ENCODE data around the gene H2AZ1. TPM values are rescaled to one million over a fixed set of nuclear protein-coding genes. Genes with fewer than 3 reads are reported as not detected.

The H2AZ1 gene
- total RNA-seq, 1 donor from 2014 or later = 122 TPM

GRCh38 chr4:99945718-99946355, 4.2 kb downstream of the H2AZ1 start:
- ATAC-seq (ENCODE audit: low read depth) = peak; percentile 2
- H3K36me3 Mint-ChIP-seq (ENCODE audit: low read depth) = peaks cover 38% of the 10 kb centered on the region
- H3K27me3 Mint-ChIP-seq = no peaks in the 10 kb centered on the region
- ChIA-PET CTCF (interaction anchor here (0.6 to 3.5 kb wide), 2 partner anchors 134 to 1654 kb away, joined by 3 to 31 read pairs; no protein-coding TSS in a partner anchor), POLR2A (interaction anchor here (0.8 to 3.7 kb wide), 9 partner anchors 9 to 857 kb away, joined by 3 to 57 read pairs (median 7); partner anchors contain the start of genes ADH5, DAPP1, LAMTOR3 and TRMT10A)
- no peak for TF ChIP-seq CTCF (IDR thresholded peaks at IDR 0.05)
- H3K9me3 Mint-ChIP-seq = peaks cover 4% of the 10 kb centered on the region
- peak overlapping the region; percentile 98 for H3K4me3 Mint-ChIP-seq
- peaks cover 55% of the 10 kb centered on the region for H3K4me1 Mint-ChIP-seq
- intact Hi-C loops (cut with micrococcal nuclease) = loop anchor here (5.0 kb wide), 4 partner anchors 146 to 1804 kb away; partner anchors contain the start of gene STPG2
- H3K27ac Mint-ChIP-seq = peak overlapping the region; percentile 96
- no peak for DNase-seq

- H3K9me3 Mint-ChIP-seq = peaks cover 4% of the 10 kb centered on the region
- peaks cover 60% of the 10 kb centered on the region for H3K4me1 Mint-ChIP-seq
- peaks cover 44% of the 10 kb centered on the region for H3K36me3 Mint-ChIP-seq (ENCODE audit: low read depth)
- ATAC-seq (ENCODE audit: low read depth) (no peak), DNase-seq (no peak)
- no peak overlapping the region for H3K27ac Mint-ChIP-seq
- no peaks in the 10 kb centered on the region for H3K27me3 Mint-ChIP-seq
- H3K4me3 Mint-ChIP-seq = no peak overlapping the region
- no peak for TF ChIP-seq CTCF (IDR thresholded peaks at IDR 0.05)
- CTCF ChIA-PET = no interaction called here
- intact Hi-C loops (cut with micrococcal nuclease) = loop anchor here (2.0 kb wide), 1 partner anchor 19 kb away; no protein-coding TSS in a partner anchor
- POLR2A ChIA-PET = interaction anchor here (1.0 kb wide), 1 partner anchor 128 kb away, joined by 3 read pairs; the partner anchor contains the start of gene DAPP1
Observed at GRCh38 chr4:99943904-99944437, 6.1 kb downstream of the H2AZ1 start.

GRCh38 chr4:99938243-99938753, 11.8 kb downstream of the H2AZ1 start:
- ATAC-seq (ENCODE audit: low read depth) = no peak
- Mint-ChIP-seq H3K27ac (no peak overlapping the region), H3K27me3 (no peaks in the 10 kb centered on the region), H3K36me3 (ENCODE audit: low read depth) (peaks cover 46% of the 10 kb centered on the region), H3K9me3 (peaks cover 8% of the 10 kb centered on the region), H3K4me1 (peaks cover 21% of the 10 kb centered on the region), H3K4me3 (no peak overlapping the region)
- intact Hi-C loops (cut with micrococcal nuclease) = no loop called here
- POLR2A ChIA-PET = interaction anchor here (0.6 kb wide), 1 partner anchor 99 kb away, joined by 6 read pairs; no protein-coding TSS in a partner anchor
- DNase-seq = no peak
- no peak for TF ChIP-seq CTCF (IDR thresholded peaks at IDR 0.05)
- CTCF ChIA-PET = no interaction called here

GRCh38 chr4:99934891-99935290, 15.2 kb downstream of the H2AZ1 start:
- H3K27ac Mint-ChIP-seq = no peak overlapping the region
- ATAC-seq (ENCODE audit: low read depth) = no peak

More at GRCh38 chr4:99934891-99935290, 15.2 kb downstream of the H2AZ1 start:
- Mint-ChIP-seq H3K4me3 (no peak overlapping the region), H3K9me3 (peaks cover 10% of the 10 kb centered on the region), H3K4me1 (peaks cover 19% of the 10 kb centered on the region), H3K36me3 (ENCODE audit: low read depth) (peaks cover 50% of the 10 kb centered on the region), H3K27me3 (no peaks in the 10 kb centered on the region)
- intact Hi-C loops (cut with micrococcal nuclease) = no loop called here
- TF ChIP-seq CTCF (IDR thresholded peaks at IDR 0.05) = no peak
- DNase-seq = no peak
- POLR2A ChIA-PET = no interaction called here
- CTCF ChIA-PET = no interaction called here
